Neural progenitor cell (in vitro differentiated cells): ENCODE measurements around the gene BRD3. TPM values are rescaled to one million over a fixed set of nuclear protein-coding genes. Genes with fewer than 3 reads are reported as not detected.
A peak's percentile ranks its signal among the peaks of the same experiment; 100 is the strongest.

Experiments used
- DNase-seq: peaks from one replicate; pipeline ENCODE4 v3.0.0-alpha.2; 2016; ENCODE audit warnings: low spot score
- H2AFZ ChIP-seq: fragments of 200-600 bp; sonication (generic); replicated peaks from 2 replicates; pipeline ENCODE4 v1.6.1; 2016; ENCODE audit warnings: antibody characterized with exemption
- H3F3A ChIP-seq: fragments of 200-600 bp; sonication (generic); 2 replicates; pipeline ENCODE4 v1.6.1; 2016; ENCODE audit warnings: antibody characterized with exemption, low read depth
- H3K27ac ChIP-seq: fragments of 200-600 bp; sonication (generic); 2 replicates; pipeline ENCODE4 v1.5.1; 2016; ENCODE audit warnings: mild to moderate bottlenecking
- H3K27me3 ChIP-seq: fragments of 200-600 bp; sonication (generic); 2 replicates; pipeline ENCODE4 v1.6.1; 2016; ENCODE audit warnings: mild to moderate bottlenecking, moderate library complexity
- H3K36me3 ChIP-seq: fragments of 200-600 bp; sonication (generic); 2 replicates; pipeline ENCODE4 v1.5.1; 2016
- H3K4me1 ChIP-seq: fragments of 200-600 bp; sonication (generic); 2 replicates; pipeline ENCODE4 v1.6.1; 2016; ENCODE audit warnings: mixed run types
- H3K4me2 ChIP-seq: fragments of 200-600 bp; sonication (generic); 2 replicates; pipeline ENCODE4 v1.6.1; 2016
- H3K4me3 ChIP-seq: fragments of 200-600 bp; sonication (generic); 2 replicates; pipeline ENCODE4 v1.5.1; 2016
- H3K79me2 ChIP-seq: fragments of 200-600 bp; sonication (generic); 2 replicates; pipeline ENCODE4 v1.6.1; 2016; ENCODE audit warnings: low read depth
- H3K9ac ChIP-seq: fragments of 200-600 bp; sonication (generic); 2 replicates; pipeline ENCODE4 v1.6.1; 2016
- H3K9me3 ChIP-seq: fragments of 200-600 bp; sonication (generic); 2 replicates; pipeline ENCODE4 v1.5.1; 2016; ENCODE audit warnings: low read depth
- H4K20me1 ChIP-seq: fragments of 200-600 bp; sonication (generic); 2 replicates; pipeline ENCODE4 v1.6.1; 2016; ENCODE audit warnings: low read depth
- H3K27ac Mint-ChIP-seq: 3 replicates; pipeline ENCODE4 v1.8.0; 2021; ENCODE audit warnings: mixed read lengths
- H3K27me3 Mint-ChIP-seq: 2 replicates; pipeline ENCODE4 v1.8.0; 2022; ENCODE audit warnings: low read depth, mild to moderate bottlenecking, inconsistent platforms, moderate library complexity, mixed read lengths; ENCODE audit not compliant: insufficient read depth
- H3K36me3 Mint-ChIP-seq: 3 replicates; pipeline ENCODE4 v1.8.0; 2021; ENCODE audit warnings: mixed read lengths
- H3K4me1 Mint-ChIP-seq: 3 replicates; pipeline ENCODE4 v1.8.0; 2021; ENCODE audit warnings: mixed read lengths
- H3K4me3 Mint-ChIP-seq: 3 replicates; pipeline ENCODE4 v1.8.0; 2021; ENCODE audit warnings: mild to moderate bottlenecking, moderate library complexity, mixed read lengths
- H3K9me3 Mint-ChIP-seq: 3 replicates; pipeline ENCODE4 v1.8.0; 2020; ENCODE audit warnings: mixed read lengths
- EZH2 ChIP-seq: fragments of 200-600 bp; sonication (generic); IDR thresholded peaks from 2 replicates; pipeline ENCODE4 v1.6.1; 2017; ENCODE audit warnings: antibody characterized with exemption, mild to moderate bottlenecking, moderate library complexity
- EZH2phosphoT487 ChIP-seq: fragments of 200-600 bp; sonication (generic); IDR thresholded peaks from 2 replicates; pipeline ENCODE4 v1.6.1; 2017; ENCODE audit warnings: antibody characterized with exemption
- total RNA-seq: library from RNA; depleted of rRNA; stranded (reverse); fragments of >200 nt; gene quantifications from 2 replicates; pipeline ENCODE4 v1.2.3, GENCODE V29; 2015; ENCODE audit warnings: low replicate concordance
- TF ChIP-seq, protein P1 (sequence below): fragments of 200-600 bp; sonication (generic); IDR thresholded peaks from 2 replicates; pipeline ENCODE4 v1.5.1; 2017; ENCODE audit warnings: antibody characterized with exemption, mild to moderate bottlenecking

BRD3 gene
- total RNA-seq, 1 donor from 2014 or later, result 14.8 TPM

DNA sequence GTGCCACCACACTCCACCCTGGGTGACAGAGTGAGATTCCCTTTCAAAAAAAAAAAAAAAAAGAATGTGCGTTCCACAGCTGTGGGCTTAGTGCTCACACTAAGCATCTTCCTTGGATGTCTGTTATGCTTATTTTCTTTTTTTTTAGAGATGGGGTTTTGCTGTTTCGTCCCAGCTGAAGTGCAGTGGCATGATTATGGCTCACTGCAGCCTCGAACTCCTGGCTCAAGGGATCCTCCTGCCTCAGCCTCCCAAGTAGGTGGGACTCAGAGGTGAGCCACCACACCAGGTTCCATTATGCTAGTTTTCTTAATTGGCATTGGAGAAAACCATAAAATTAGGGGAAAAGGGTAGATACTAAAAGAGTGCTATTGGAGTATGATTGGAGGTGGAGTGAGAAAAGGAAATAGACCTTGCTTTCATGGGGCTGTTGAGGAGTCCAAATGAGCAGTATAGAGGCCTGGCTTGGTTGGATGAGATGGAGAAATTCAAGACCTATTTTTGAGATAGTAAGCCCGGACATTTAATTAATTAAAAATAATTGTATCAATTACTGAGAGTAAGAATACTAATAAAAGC lies 43.5 kb downstream of the BRD3 start:
- Histone ChIP-seq H3K79me2 (peaks cover 5% of the 10 kb centered on the region), H4K20me1 (peaks cover 15% of the 10 kb centered on the region), H3K36me3 (no peaks in the 10 kb centered on the region), H2AFZ (no peak overlapping the region), H3K4me1 (peaks cover 10% of the 10 kb centered on the region), H3K9me3 (no peaks in the 10 kb centered on the region), H3F3A (peaks cover 24% of the 10 kb centered on the region), H3K27ac (no peak overlapping the region), H3K27me3 (no peaks in the 10 kb centered on the region), H3K9ac (no peak overlapping the region), H3K4me3 (peak overlapping the region; percentile 35), H3K4me2 (peak overlapping the region; percentile 72)
- Mint-ChIP-seq H3K9me3 (peaks cover 3% of the 10 kb centered on the region), H3K36me3 (peaks cover 6% of the 10 kb centered on the region), H3K4me1 (peaks cover 15% of the 10 kb centered on the region), H3K27me3 (peaks cover 5% of the 10 kb centered on the region), H3K27ac (peak overlapping the region; percentile 26), H3K4me3 (peak overlapping the region; percentile 86)
- TF ChIP-seq, protein P1, sequence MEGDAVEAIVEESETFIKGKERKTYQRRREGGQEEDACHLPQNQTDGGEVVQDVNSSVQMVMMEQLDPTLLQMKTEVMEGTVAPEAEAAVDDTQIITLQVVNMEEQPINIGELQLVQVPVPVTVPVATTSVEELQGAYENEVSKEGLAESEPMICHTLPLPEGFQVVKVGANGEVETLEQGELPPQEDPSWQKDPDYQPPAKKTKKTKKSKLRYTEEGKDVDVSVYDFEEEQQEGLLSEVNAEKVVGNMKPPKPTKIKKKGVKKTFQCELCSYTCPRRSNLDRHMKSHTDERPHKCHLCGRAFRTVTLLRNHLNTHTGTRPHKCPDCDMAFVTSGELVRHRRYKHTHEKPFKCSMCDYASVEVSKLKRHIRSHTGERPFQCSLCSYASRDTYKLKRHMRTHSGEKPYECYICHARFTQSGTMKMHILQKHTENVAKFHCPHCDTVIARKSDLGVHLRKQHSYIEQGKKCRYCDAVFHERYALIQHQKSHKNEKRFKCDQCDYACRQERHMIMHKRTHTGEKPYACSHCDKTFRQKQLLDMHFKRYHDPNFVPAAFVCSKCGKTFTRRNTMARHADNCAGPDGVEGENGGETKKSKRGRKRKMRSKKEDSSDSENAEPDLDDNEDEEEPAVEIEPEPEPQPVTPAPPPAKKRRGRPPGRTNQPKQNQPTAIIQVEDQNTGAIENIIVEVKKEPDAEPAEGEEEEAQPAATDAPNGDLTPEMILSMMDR, result no peak
- TF ChIP-seq EZH2phosphoT487 (no peak), EZH2 (no peak)
- DNase-seq, result no peak

DNA sequence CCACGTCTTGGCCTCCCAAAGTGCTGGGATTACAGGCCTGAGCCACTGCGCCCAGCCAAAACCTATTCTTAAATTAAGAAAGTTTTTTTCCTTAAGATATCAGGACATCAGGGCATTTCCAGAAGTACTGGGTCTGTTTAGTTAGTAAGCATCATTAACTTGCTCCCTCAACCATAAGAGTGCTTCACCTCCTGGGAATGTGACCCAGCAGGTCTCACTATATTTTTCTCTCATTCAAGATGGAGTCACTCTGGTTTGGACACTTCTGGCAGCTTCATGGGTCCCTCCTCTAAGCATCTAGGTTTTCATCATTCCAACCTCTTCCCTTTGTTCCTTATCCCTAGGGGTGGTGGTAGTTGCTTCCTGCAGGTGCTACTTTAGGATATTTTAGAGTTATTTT lies 52.9 kb downstream of the BRD3 start:
- Histone ChIP-seq H3K4me2 (no peak overlapping the region), H3K27ac (no peak overlapping the region), H3K79me2 (no peaks in the 10 kb centered on the region), H3K9me3 (peaks cover 10% of the 10 kb centered on the region), H3K4me1 (no peaks in the 10 kb centered on the region), H3K4me3 (no peak overlapping the region), H3K9ac (no peak overlapping the region), H2AFZ (no peak overlapping the region), H3F3A (no peaks in the 10 kb centered on the region), H3K27me3 (no peaks in the 10 kb centered on the region), H4K20me1 (no peaks in the 10 kb centered on the region), H3K36me3 (no peaks in the 10 kb centered on the region)
- Mint-ChIP-seq H3K27ac (no peak overlapping the region), H3K4me3 (no peak overlapping the region), H3K27me3 (peaks cover 21% of the 10 kb centered on the region), H3K9me3 (peaks cover 34% of the 10 kb centered on the region), H3K4me1 (no peaks in the 10 kb centered on the region), H3K36me3 (peaks cover 3% of the 10 kb centered on the region)
- no peak for DNase-seq
- TF ChIP-seq, protein P1, result no peak
- TF ChIP-seq EZH2phosphoT487, result no peak
- TF ChIP-seq EZH2, result no peak

DNA sequence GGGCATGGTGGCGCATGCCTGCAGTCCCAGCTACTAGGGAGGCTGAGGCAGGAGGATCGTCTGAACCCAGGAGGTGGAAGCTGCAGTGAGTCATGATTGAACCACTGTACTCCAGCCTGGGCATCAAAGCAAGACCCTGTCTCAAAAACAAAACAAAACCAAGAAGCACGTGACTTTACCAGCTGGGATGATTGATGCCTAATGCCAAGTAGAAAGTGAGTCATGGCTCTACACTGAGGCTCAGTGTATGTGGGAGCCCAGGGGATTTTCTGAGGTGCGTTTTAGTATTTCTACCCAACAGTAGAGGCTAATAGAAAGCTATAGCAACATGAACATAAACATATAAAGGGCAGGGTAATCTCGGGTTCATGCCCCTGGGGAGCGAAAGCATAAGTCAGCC lies 56.4 kb downstream of the BRD3 start:
- Histone ChIP-seq H3F3A (no peaks in the 10 kb centered on the region), H2AFZ (no peak overlapping the region), H3K36me3 (no peaks in the 10 kb centered on the region), H3K27ac (no peak overlapping the region), H3K9ac (no peak overlapping the region), H4K20me1 (no peaks in the 10 kb centered on the region), H3K27me3 (no peaks in the 10 kb centered on the region), H3K9me3 (peaks cover 10% of the 10 kb centered on the region), H3K4me2 (no peak overlapping the region), H3K4me1 (no peaks in the 10 kb centered on the region), H3K79me2 (no peaks in the 10 kb centered on the region), H3K4me3 (no peak overlapping the region)
- Mint-ChIP-seq H3K9me3 (peaks cover 26% of the 10 kb centered on the region), H3K27ac (no peak overlapping the region), H3K4me3 (no peak overlapping the region), H3K36me3 (peaks cover 3% of the 10 kb centered on the region), H3K4me1 (no peaks in the 10 kb centered on the region), H3K27me3 (peaks cover 19% of the 10 kb centered on the region)
- TF ChIP-seq, protein P1, result no peak
- TF ChIP-seq EZH2 (no peak), EZH2phosphoT487 (no peak)
- no peak for DNase-seq
